ENCODE data around the gene EPB42. TPM values are rescaled to one million over a fixed set of nuclear protein-coding genes. Genes with fewer than 3 reads are reported as not detected.

EPB42 gene
- total and polyA plus RNA-seq, 2 experiments from 2014 or later = 0.57 to 1.00 TPM

GRCh38 chr15:43232289-43232874 is 11.6 kb upstream of the EPB42 start:
- no peaks in the 10 kb centered on the region for H3K27me3 ChIP-seq
- no peak overlapping the region for H3K27ac ChIP-seq
- 84% methylated on average over 3 of the region's 3 CpGs for WGBS (ENCODE audit: low lambda C conversion rate, missing lambda C conversion rate)
- no peaks in the 10 kb centered on the region for H4K20me1 ChIP-seq (ENCODE audit: insufficient read depth, poor library complexity, severe bottlenecking)
- H3K79me2 ChIP-seq = no peaks in the 10 kb centered on the region
- no peaks in the 10 kb centered on the region for H3K36me3 ChIP-seq (replicated peaks; ENCODE audit: insufficient read depth, low read depth)
- H3K9me2 ChIP-seq (replicated peaks; ENCODE audit: insufficient read depth) = no peaks in the 10 kb centered on the region
- no peak overlapping the region for H3K4me2 ChIP-seq
- no peak for DNase-seq (ENCODE audit: low spot score)
- no peaks in the 10 kb centered on the region for H3K4me1 ChIP-seq (ENCODE audit: insufficient read depth)
- no peak overlapping the region for H2AFZ ChIP-seq
- TF ChIP-seq, protein P1, sequence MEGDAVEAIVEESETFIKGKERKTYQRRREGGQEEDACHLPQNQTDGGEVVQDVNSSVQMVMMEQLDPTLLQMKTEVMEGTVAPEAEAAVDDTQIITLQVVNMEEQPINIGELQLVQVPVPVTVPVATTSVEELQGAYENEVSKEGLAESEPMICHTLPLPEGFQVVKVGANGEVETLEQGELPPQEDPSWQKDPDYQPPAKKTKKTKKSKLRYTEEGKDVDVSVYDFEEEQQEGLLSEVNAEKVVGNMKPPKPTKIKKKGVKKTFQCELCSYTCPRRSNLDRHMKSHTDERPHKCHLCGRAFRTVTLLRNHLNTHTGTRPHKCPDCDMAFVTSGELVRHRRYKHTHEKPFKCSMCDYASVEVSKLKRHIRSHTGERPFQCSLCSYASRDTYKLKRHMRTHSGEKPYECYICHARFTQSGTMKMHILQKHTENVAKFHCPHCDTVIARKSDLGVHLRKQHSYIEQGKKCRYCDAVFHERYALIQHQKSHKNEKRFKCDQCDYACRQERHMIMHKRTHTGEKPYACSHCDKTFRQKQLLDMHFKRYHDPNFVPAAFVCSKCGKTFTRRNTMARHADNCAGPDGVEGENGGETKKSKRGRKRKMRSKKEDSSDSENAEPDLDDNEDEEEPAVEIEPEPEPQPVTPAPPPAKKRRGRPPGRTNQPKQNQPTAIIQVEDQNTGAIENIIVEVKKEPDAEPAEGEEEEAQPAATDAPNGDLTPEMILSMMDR (IDR thresholded peaks at IDR 0.05; ENCODE audit: poor library complexity) = no peak
- TF ChIP-seq EZH2 (IDR thresholded peaks at IDR 0.05; ENCODE audit: borderline replicate concordance) (no peak), EZH2phosphoT487 (IDR thresholded peaks at IDR 0.05; ENCODE audit: low read depth, severe bottlenecking, unreplicated experiment) (no peak)
- H3K9me3 ChIP-seq (ENCODE audit: low read depth) = no peaks in the 10 kb centered on the region
- H3K4me3 ChIP-seq = no peak overlapping the region

GRCh38 chr15:43230640-43231115 is 9.9 kb upstream of the EPB42 start:
- 74% methylated on average over 2 of the region's 2 CpGs for WGBS (ENCODE audit: low lambda C conversion rate, missing lambda C conversion rate)
- H3K79me2 ChIP-seq = no peaks in the 10 kb centered on the region
- H3K27ac ChIP-seq = no peak overlapping the region
- no peaks in the 10 kb centered on the region for H3K36me3 ChIP-seq (replicated peaks; ENCODE audit: insufficient read depth, low read depth)
- no peak overlapping the region for H3K4me3 ChIP-seq
- TF ChIP-seq EZH2 (IDR thresholded peaks at IDR 0.05; ENCODE audit: borderline replicate concordance) = no peak
- no peak for TF ChIP-seq EZH2phosphoT487 (IDR thresholded peaks at IDR 0.05; ENCODE audit: low read depth, severe bottlenecking, unreplicated experiment)
- TF ChIP-seq, protein P1 (IDR thresholded peaks at IDR 0.05; ENCODE audit: poor library complexity) = no peak
- H3K4me1 ChIP-seq (ENCODE audit: insufficient read depth) = no peaks in the 10 kb centered on the region
- H3K4me2 ChIP-seq = no peak overlapping the region
- DNase-seq (ENCODE audit: low spot score) = no peak
- H3K27me3 ChIP-seq = no peaks in the 10 kb centered on the region
- no peak overlapping the region for H2AFZ ChIP-seq
- no peaks in the 10 kb centered on the region for H3K9me2 ChIP-seq (replicated peaks; ENCODE audit: insufficient read depth)
- H3K9me3 ChIP-seq (ENCODE audit: low read depth) = no peaks in the 10 kb centered on the region
- no peaks in the 10 kb centered on the region for H4K20me1 ChIP-seq (ENCODE audit: insufficient read depth, poor library complexity, severe bottlenecking)

- DNase-seq (ENCODE audit: low spot score) = no peak
- no peaks in the 10 kb centered on the region for H3K79me2 ChIP-seq
- no peaks in the 10 kb centered on the region for H3K9me3 ChIP-seq (ENCODE audit: low read depth)
- H2AFZ ChIP-seq = no peak overlapping the region
- WGBS (ENCODE audit: low lambda C conversion rate, missing lambda C conversion rate) = 89% methylated on average over 5 of the region's 5 CpGs
- TF ChIP-seq EZH2phosphoT487 (IDR thresholded peaks at IDR 0.05; ENCODE audit: low read depth, severe bottlenecking, unreplicated experiment) = no peak
- TF ChIP-seq, protein P1 (IDR thresholded peaks at IDR 0.05; ENCODE audit: poor library complexity) = no peak
- no peak for TF ChIP-seq EZH2 (IDR thresholded peaks at IDR 0.05; ENCODE audit: borderline replicate concordance)
- H4K20me1 ChIP-seq (ENCODE audit: insufficient read depth, poor library complexity, severe bottlenecking) = no peaks in the 10 kb centered on the region
- H3K27ac ChIP-seq = no peak overlapping the region
- H3K9me2 ChIP-seq (replicated peaks; ENCODE audit: insufficient read depth) = no peaks in the 10 kb centered on the region
- H3K4me2 ChIP-seq = no peak overlapping the region
- H3K4me1 ChIP-seq (ENCODE audit: insufficient read depth) = no peaks in the 10 kb centered on the region
- H3K4me3 ChIP-seq = no peak overlapping the region
- H3K27me3 ChIP-seq = no peaks in the 10 kb centered on the region
- H3K36me3 ChIP-seq (replicated peaks; ENCODE audit: insufficient read depth, low read depth) = no peaks in the 10 kb centered on the region
Measured at GRCh38 chr15:43229977-43230376, 9.2 kb upstream of the EPB42 start.
